ENCODE data around the gene OFD1. TPM values are rescaled to one million over a fixed set of nuclear protein-coding genes. Genes with fewer than 3 reads are reported as not detected.

Gene OFD1
- total and polyA plus RNA-seq, 2 donors (not counting 3 experiments of a cell fraction or from before 2014, with no cell fraction given): 4.7 to 12.0 TPM

- Histone ChIP-seq H3K79me2 (ENCODE audit: control insufficient read depth, insufficient read depth, low read length) (no peaks in the 10 kb centered on the region), H3K9ac (replicated peaks; ENCODE audit: extremely low read depth, insufficient read depth, low read length) (no peak overlapping the region), H3K4me2 (ENCODE audit: insufficient read depth, low read length) (no peak overlapping the region), H3K9me1 (replicated peaks; ENCODE audit: control insufficient read depth, extremely low read depth, insufficient read depth, low read length) (no peaks in the 10 kb centered on the region), H3K27me3 (ENCODE audit: control insufficient read depth in 2 of 2, insufficient read depth in 2 of 2, low read length in 2 of 2) (no peaks in the 10 kb centered on the region), H4K20me1 (replicated peaks; ENCODE audit: control insufficient read depth, extremely low read depth, insufficient read depth, low read length) (no peaks in the 10 kb centered on the region), H3K27ac (ENCODE audit: insufficient read depth, low read depth, low read length) (no peak overlapping the region), H3K4me3 (replicated peaks in 1 of 3; ENCODE audit: insufficient read depth in 1 of 3, low read depth in 1 of 3, low read length in 3 of 3) (no peak overlapping the region), H3K36me3 (ENCODE audit: control insufficient read depth in 2 of 2, extremely low read depth in 1 of 2, insufficient read depth in 2 of 2, low read length in 2 of 2) (no peaks in the 10 kb centered on the region), H3K9me3 (replicated peaks; ENCODE audit: control insufficient read depth, insufficient read depth, low read length) (no peaks in the 10 kb centered on the region), H2AFZ (ENCODE audit: low read depth, low read length) (no peak overlapping the region), H3K4me1 (ENCODE audit: control insufficient read depth, extremely low read depth, insufficient read depth, low read length) (no peaks in the 10 kb centered on the region)
- intact Hi-C loops (cut with micrococcal nuclease): no loop called here
- no TSS peak for BruUV-seq (replicated peaks)
- dilution Hi-C loops (cut with MboI; ENCODE audit: extremely low pct_ligation_motif_present, low sequenced_read_pairs): no loop called here
- DNase-seq (ENCODE audit: low read depth, low spot score) (no peak), FAIRE-seq (no peak)
- no peak for TF ChIP-seq JUN (IDR thresholded peaks at IDR 0.05; ENCODE audit: borderline replicate concordance, insufficient read depth, insufficient read length, low read depth)
- TF ChIP-seq EZH2 (IDR thresholded peaks at IDR 0.05; ENCODE audit: borderline replicate concordance, low read depth, low read length, severe bottlenecking): no peak
- no peak for TF ChIP-seq MYC (IDR thresholded peaks at IDR 0.05; ENCODE audit: low read depth, low read length)
- no peak for TF ChIP-seq POLR2A (IDR thresholded peaks at IDR 0.05; ENCODE audit: low read depth, low read length)
- no peak for TF ChIP-seq MAX (IDR thresholded peaks at IDR 0.05; ENCODE audit: insufficient read depth, insufficient read length)
- POLR2A ChIA-PET: no interaction called here
- CTCF ChIA-PET: no interaction called here
Observed at GRCh38 chrX:13797512-13797911, 63.0 kb downstream of the OFD1 start.

GRCh38 chrX:13798184-13798583 lies 63.6 kb downstream of the OFD1 start:
- DNase-seq (ENCODE audit: low read depth, low spot score) (no peak), FAIRE-seq (no peak)
- no TSS peak for BruUV-seq (replicated peaks)
- ChIA-PET CTCF (no interaction called here), POLR2A (no interaction called here)
- intact Hi-C loops (cut with micrococcal nuclease) (no loop called here), dilution Hi-C loops (cut with MboI; ENCODE audit: extremely low pct_ligation_motif_present, low sequenced_read_pairs) (no loop called here)
- H3K4me2 ChIP-seq (ENCODE audit: insufficient read depth, low read length): no peak overlapping the region
- H3K27ac ChIP-seq (ENCODE audit: insufficient read depth, low read depth, low read length): no peak overlapping the region
- H3K9me1 ChIP-seq (replicated peaks; ENCODE audit: control insufficient read depth, extremely low read depth, insufficient read depth, low read length): no peaks in the 10 kb centered on the region
- no peaks in the 10 kb centered on the region for H4K20me1 ChIP-seq (replicated peaks; ENCODE audit: control insufficient read depth, extremely low read depth, insufficient read depth, low read length)
- H3K4me1 ChIP-seq (ENCODE audit: control insufficient read depth, extremely low read depth, insufficient read depth, low read length): no peaks in the 10 kb centered on the region
- no peak overlapping the region for H3K9ac ChIP-seq (replicated peaks; ENCODE audit: extremely low read depth, insufficient read depth, low read length)
- H3K79me2 ChIP-seq (ENCODE audit: control insufficient read depth, insufficient read depth, low read length): no peaks in the 10 kb centered on the region
- TF ChIP-seq MAX (IDR thresholded peaks at IDR 0.05; ENCODE audit: insufficient read depth, insufficient read length) (no peak), JUN (IDR thresholded peaks at IDR 0.05; ENCODE audit: borderline replicate concordance, insufficient read depth, insufficient read length, low read depth) (no peak), EZH2 (IDR thresholded peaks at IDR 0.05; ENCODE audit: borderline replicate concordance, low read depth, low read length, severe bottlenecking) (no peak), MYC (IDR thresholded peaks at IDR 0.05; ENCODE audit: low read depth, low read length) (no peak), FOS (IDR thresholded peaks at IDR 0.05; ENCODE audit: borderline replicate concordance, insufficient read depth, low read length) (no peak), POLR2AphosphoS5 (IDR thresholded peaks at IDR 0.05; ENCODE audit: insufficient read depth, low read depth, low read length) (no peak), GATA2 (IDR thresholded peaks at IDR 0.05; ENCODE audit: insufficient read depth, insufficient read length, low read depth, low read length) (no peak), POLR2A (IDR thresholded peaks at IDR 0.05; ENCODE audit: low read depth, low read length) (no peak)
- TF ChIP-seq, protein P1, sequence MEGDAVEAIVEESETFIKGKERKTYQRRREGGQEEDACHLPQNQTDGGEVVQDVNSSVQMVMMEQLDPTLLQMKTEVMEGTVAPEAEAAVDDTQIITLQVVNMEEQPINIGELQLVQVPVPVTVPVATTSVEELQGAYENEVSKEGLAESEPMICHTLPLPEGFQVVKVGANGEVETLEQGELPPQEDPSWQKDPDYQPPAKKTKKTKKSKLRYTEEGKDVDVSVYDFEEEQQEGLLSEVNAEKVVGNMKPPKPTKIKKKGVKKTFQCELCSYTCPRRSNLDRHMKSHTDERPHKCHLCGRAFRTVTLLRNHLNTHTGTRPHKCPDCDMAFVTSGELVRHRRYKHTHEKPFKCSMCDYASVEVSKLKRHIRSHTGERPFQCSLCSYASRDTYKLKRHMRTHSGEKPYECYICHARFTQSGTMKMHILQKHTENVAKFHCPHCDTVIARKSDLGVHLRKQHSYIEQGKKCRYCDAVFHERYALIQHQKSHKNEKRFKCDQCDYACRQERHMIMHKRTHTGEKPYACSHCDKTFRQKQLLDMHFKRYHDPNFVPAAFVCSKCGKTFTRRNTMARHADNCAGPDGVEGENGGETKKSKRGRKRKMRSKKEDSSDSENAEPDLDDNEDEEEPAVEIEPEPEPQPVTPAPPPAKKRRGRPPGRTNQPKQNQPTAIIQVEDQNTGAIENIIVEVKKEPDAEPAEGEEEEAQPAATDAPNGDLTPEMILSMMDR (IDR thresholded peaks at IDR 0.05; ENCODE audit: extremely low read depth in 1 of 2, insufficient read depth in 1 of 2, low read depth in 1 of 2, low read length in 2 of 2): no peak
- H3K27me3 ChIP-seq (ENCODE audit: control insufficient read depth in 2 of 2, insufficient read depth in 2 of 2, low read length in 2 of 2): no peaks in the 10 kb centered on the region
- no peaks in the 10 kb centered on the region for H3K9me3 ChIP-seq (replicated peaks; ENCODE audit: control insufficient read depth, insufficient read depth, low read length)
- H2AFZ ChIP-seq (ENCODE audit: low read depth, low read length): no peak overlapping the region
- H3K4me3 ChIP-seq (replicated peaks in 1 of 3; ENCODE audit: insufficient read depth in 1 of 3, low read depth in 1 of 3, low read length in 3 of 3): no peak overlapping the region
- H3K36me3 ChIP-seq (ENCODE audit: control insufficient read depth in 2 of 2, extremely low read depth in 1 of 2, insufficient read depth in 2 of 2, low read length in 2 of 2): no peaks in the 10 kb centered on the region
